ENCODE data around the gene EIF4G2.

DNA sequence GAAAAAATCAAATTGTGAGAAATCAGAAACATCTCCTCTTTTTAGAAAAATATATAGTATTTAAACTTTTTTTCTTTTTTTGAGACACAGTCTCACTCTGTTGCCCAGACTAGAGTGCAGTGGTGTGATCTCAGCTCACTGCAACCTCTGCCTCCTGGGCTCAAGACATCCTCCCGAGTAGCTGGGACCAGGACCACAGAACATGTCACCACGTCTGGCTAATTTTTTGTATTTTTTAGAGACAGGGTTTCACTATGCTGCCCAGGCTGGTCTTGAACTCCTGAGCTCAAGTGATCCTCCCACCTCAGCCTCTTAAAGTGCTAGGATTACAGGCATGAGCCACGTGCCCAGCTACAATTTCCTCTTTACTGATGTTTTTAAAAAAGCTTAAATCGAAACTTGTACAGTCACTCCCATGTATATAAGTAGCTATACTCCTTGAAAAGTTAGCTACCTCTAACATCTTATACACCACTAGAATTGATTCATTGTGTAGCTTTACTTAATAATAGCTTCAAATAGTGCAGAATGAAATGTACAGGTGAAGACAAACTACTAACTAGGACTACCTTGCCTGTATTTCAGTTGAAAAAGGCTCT is 10.3 kb downstream of the EIF4G2 start:
- no peak for TF ChIP-seq ZNF217 (IDR thresholded peaks at IDR 0.05)
- TF ChIP-seq LARP7 (IDR thresholded peaks at IDR 0.05), result no peak
- TF ChIP-seq NRF1 (conservative IDR thresholded peaks at IDR 0.05; ENCODE audit: low read depth, low read length), result no peak
- TF ChIP-seq, protein P1, sequence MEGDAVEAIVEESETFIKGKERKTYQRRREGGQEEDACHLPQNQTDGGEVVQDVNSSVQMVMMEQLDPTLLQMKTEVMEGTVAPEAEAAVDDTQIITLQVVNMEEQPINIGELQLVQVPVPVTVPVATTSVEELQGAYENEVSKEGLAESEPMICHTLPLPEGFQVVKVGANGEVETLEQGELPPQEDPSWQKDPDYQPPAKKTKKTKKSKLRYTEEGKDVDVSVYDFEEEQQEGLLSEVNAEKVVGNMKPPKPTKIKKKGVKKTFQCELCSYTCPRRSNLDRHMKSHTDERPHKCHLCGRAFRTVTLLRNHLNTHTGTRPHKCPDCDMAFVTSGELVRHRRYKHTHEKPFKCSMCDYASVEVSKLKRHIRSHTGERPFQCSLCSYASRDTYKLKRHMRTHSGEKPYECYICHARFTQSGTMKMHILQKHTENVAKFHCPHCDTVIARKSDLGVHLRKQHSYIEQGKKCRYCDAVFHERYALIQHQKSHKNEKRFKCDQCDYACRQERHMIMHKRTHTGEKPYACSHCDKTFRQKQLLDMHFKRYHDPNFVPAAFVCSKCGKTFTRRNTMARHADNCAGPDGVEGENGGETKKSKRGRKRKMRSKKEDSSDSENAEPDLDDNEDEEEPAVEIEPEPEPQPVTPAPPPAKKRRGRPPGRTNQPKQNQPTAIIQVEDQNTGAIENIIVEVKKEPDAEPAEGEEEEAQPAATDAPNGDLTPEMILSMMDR (IDR thresholded peaks at IDR 0.05 in 2 of 3, conservative IDR thresholded peaks at IDR 0.05 in 1 of 3; ENCODE audit: control insufficient read depth in 2 of 3, extremely low read depth in 1 of 3, insufficient read depth in 1 of 3, low read depth in 3 of 3, low read length in 3 of 3), result no peak
- TF ChIP-seq EP300 (IDR thresholded peaks at IDR 0.05; ENCODE audit: borderline replicate concordance in 1 of 2, control insufficient read depth in 1 of 2, low read depth in 2 of 2, low read length in 2 of 2), result no peak
- TF ChIP-seq NBN (IDR thresholded peaks at IDR 0.05), result no peak
- TF ChIP-seq SREBF2 (IDR thresholded peaks at IDR 0.05; ENCODE audit: low read length), result no peak
- 0 out of 2 replicates have a peak, but pooled peaks have one; percentile 21 for TF ChIP-seq POLR2A (IDR thresholded peaks at IDR 0.05; ENCODE audit: low read depth, low read length)
- no peak for TF ChIP-seq RUNX3 (IDR thresholded peaks at IDR 0.05; ENCODE audit: low read length)
- no peak for TF ChIP-seq TAF1 (IDR thresholded peaks at IDR 0.05; ENCODE audit: borderline replicate concordance, low read depth, low read length)
- no peak for TF ChIP-seq NR2C2 (IDR thresholded peaks at IDR 0.05; ENCODE audit: borderline replicate concordance, control insufficient read depth, insufficient read length, low read depth)
- no peak for TF ChIP-seq POLR2AphosphoS2 (IDR thresholded peaks at IDR 0.05; ENCODE audit: low read depth, low read length)

Measured in GM12878 (cell line).